SK-N-SH treated with all-trans-retinoic acid at 6 μM for 48 hours (cell line): ENCODE measurements around the gene SENP5.
"Not testable (repeated sequence)": the region's sequence is repeated elsewhere in the genome, so short reads cannot be mapped to it uniquely, and the experiment has no call there.

ENCODE experiments used
- ATAC-seq: fragments of 200-7000 bp; cut with Tn5 transposase; 3 replicates; pipeline ENCODE4 v1.9.1; 2020; ENCODE audit warnings: mild to moderate bottlenecking, moderate library complexity
- ARNTL ChIP-seq: fragments of 450-650 bp; formaldehyde crosslinking; IDR thresholded peaks from 2 replicates; pipeline ENCODE4 v1.5.0; 2020; ENCODE audit warnings: low read depth, mild to moderate bottlenecking, moderate library complexity, borderline replicate concordance
- BACH2 ChIP-seq: fragments of 250-450 bp; sonication (Bioruptor Pico); IDR thresholded peaks from 2 replicates; pipeline ENCODE4 v1.9.0; 2021; ENCODE audit warnings: mild to moderate bottlenecking, borderline replicate concordance
- CSDC2 ChIP-seq: fragments of 250-450 bp; sonication (Bioruptor Pico); IDR thresholded peaks from 2 replicates; pipeline ENCODE4 v1.5.0; 2020; ENCODE audit warnings: mild to moderate bottlenecking, moderate library complexity
- ESRRG ChIP-seq: fragments of 250-450 bp; sonication (Bioruptor Pico); IDR thresholded peaks from 2 replicates; pipeline ENCODE4 v1.6.1; 2021; ENCODE audit warnings: mild to moderate bottlenecking
- ISL1 ChIP-seq: fragments of 250-450 bp; sonication (Bioruptor Pico); IDR thresholded peaks from 2 replicates; pipeline ENCODE4 v2.1.2; 2022; ENCODE audit warnings: mild to moderate bottlenecking, moderate library complexity
- OSR1 ChIP-seq: fragments of 250-450 bp; sonication (Bioruptor Pico); IDR thresholded peaks from 2 replicates; pipeline ENCODE4 v1.8.0; 2022; ENCODE audit warnings: moderate library complexity, mild to moderate bottlenecking, inconsistent platforms
- RARB ChIP-seq: fragments of 250-450 bp; sonication (Bioruptor Pico); IDR thresholded peaks from 2 replicates; pipeline ENCODE4 v1.8.0; 2021; ENCODE audit warnings: mild to moderate bottlenecking, moderate library complexity
- SNAI2 ChIP-seq: fragments of 250-450 bp; sonication (Bioruptor Pico); IDR thresholded peaks from 2 replicates; pipeline ENCODE4 v1.5.0; 2020; ENCODE audit warnings: mild to moderate bottlenecking, moderate library complexity
- TCF4 ChIP-seq: fragments of 250-450 bp; sonication (Bioruptor Pico); IDR thresholded peaks from 2 replicates; pipeline ENCODE4 v1.8.0; 2021; ENCODE audit warnings: mild to moderate bottlenecking, moderate library complexity, borderline replicate concordance
- TOX ChIP-seq: fragments of 250-450 bp; sonication (Bioruptor Pico); IDR thresholded peaks from 2 replicates; pipeline ENCODE4 v1.8.0; 2021; ENCODE audit warnings: mild to moderate bottlenecking, moderate library complexity, borderline replicate concordance
- TSHZ2 ChIP-seq: fragments of 250-450 bp; sonication (Bioruptor Pico); IDR thresholded peaks from 2 replicates; pipeline ENCODE4 v1.5.0; 2020; ENCODE audit warnings: mild to moderate bottlenecking, moderate library complexity
- ZC3H10 ChIP-seq: fragments of 250-450 bp; sonication (Bioruptor Pico); IDR thresholded peaks from 2 replicates; pipeline ENCODE4 v1.5.1; 2021; ENCODE audit warnings: mild to moderate bottlenecking, moderate library complexity
- ZFP3 ChIP-seq: fragments of 250-450 bp; sonication (Bioruptor Pico); IDR thresholded peaks from 2 replicates; pipeline ENCODE4 v1.5.0; 2020; ENCODE audit warnings: mild to moderate bottlenecking, moderate library complexity
- ZFP30 ChIP-seq: fragments of 450-650 bp; formaldehyde crosslinking; IDR thresholded peaks from 2 replicates; pipeline ENCODE4 v1.5.0; 2022; ENCODE audit warnings: mild to moderate bottlenecking, moderate library complexity
- ZNF565 ChIP-seq: fragments of 450-650 bp; formaldehyde crosslinking; conservative IDR thresholded peaks from 2 replicates; pipeline ENCODE4 v1.5.0; 2020; ENCODE audit warnings: low read depth, mild to moderate bottlenecking, moderate library complexity
- ZNF70 ChIP-seq: fragments of 450-650 bp; formaldehyde crosslinking; IDR thresholded peaks from 2 replicates; pipeline ENCODE4 v1.5.0; 2020; ENCODE audit warnings: mild to moderate bottlenecking, moderate library complexity
- ZNF8 ChIP-seq: fragments of 450-650 bp; formaldehyde crosslinking; IDR thresholded peaks from 2 replicates; pipeline ENCODE4 v1.5.0; 2020; ENCODE audit warnings: mild to moderate bottlenecking, moderate library complexity
- TF ChIP-seq, protein P1 (sequence below): fragments of 250-450 bp; sonication (Bioruptor Pico); IDR thresholded peaks from 2 replicates; pipeline ENCODE4 v1.8.0; 2021; ENCODE audit warnings: low read depth, mild to moderate bottlenecking, moderate library complexity, borderline replicate concordance
- TF ChIP-seq, protein P2 (sequence below): fragments of 250-450 bp; sonication (Bioruptor Pico); IDR thresholded peaks from 2 replicates; pipeline ENCODE4 v1.8.0; 2020; ENCODE audit warnings: mild to moderate bottlenecking, moderate library complexity, borderline replicate concordance
- TF ChIP-seq, protein P3 (sequence below): fragments of 250-450 bp; sonication (Bioruptor Pico); IDR thresholded peaks from 2 replicates; pipeline ENCODE4 v1.5.1; 2021; ENCODE audit warnings: mild to moderate bottlenecking, moderate library complexity

The SENP5 gene

DNA sequence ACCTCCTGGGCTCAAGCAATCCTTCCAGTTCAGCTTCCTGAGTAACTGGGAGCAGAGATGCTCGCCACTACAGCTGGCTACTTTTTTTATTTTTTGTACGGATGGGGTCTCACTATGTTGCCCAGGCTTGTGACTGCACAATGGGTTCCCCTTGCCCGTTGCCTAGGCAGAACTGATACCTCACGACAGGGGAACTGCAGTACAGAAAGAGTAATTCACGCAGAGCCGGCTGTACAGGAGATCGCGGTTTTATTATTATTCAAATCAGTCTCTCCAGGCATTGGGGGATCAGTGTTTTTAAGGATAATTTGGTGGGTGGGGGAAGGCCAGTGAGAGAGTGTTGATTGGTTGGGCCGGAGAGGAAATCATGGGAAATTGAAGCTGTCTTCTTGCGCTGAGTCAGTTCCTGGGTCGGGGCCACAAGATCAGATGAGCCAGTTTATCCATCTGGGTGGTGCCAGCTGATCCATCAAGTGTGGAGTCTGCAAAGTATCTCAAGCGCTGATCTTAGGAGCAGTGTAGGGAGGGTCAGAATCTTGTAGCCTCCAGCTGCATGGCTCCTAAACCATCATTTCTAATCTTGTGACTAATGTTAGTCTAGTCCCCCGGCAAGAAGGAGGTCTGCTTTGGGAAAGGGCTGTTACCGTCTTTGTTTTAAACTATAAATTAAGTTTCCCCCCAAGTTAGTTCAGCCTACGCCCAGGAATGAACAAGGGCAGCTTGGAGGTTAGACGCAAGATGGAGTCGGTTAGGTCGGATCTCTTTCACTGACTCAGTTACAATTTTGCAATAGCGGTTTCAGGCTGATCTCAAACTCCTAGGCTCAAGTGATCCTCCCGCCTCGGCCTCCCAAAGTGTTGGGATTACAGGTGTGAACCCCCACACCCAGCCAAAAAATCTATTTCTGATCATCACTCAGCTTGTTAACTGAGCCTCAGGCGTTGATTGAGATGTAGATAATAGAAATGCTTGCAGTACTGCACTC lies 23.2 kb upstream of the SENP5 start:
- not testable (repeated sequence) for ATAC-seq

- not testable (repeated sequence) for ATAC-seq
Observed at GRCh38 chr3:196848375-196848774, 19.3 kb upstream of the SENP5 start.

- ATAC-seq: no peak
- TF ChIP-seq ZNF70: no peak
- TF ChIP-seq ZFP3 (CRISPR knock-in tag): no peak
- TF ChIP-seq TSHZ2 (CRISPR knock-in tag): no peak
- TF ChIP-seq, protein P1, sequence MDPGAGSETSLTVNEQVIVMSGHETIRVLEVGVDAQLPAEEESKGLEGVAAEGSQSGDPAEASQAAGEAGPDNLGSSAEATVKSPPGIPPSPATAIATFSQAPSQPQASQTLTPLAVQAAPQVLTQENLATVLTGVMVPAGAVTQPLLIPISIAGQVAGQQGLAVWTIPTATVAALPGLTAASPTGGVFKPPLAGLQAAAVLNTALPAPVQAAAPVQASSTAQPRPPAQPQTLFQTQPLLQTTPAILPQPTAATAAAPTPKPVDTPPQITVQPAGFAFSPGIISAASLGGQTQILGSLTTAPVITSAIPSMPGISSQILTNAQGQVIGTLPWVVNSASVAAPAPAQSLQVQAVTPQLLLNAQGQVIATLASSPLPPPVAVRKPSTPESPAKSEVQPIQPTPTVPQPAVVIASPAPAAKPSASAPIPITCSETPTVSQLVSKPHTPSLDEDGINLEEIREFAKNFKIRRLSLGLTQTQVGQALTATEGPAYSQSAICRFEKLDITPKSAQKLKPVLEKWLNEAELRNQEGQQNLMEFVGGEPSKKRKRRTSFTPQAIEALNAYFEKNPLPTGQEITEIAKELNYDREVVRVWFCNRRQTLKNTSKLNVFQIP (CRISPR knock-in tag): no peak
- no peak for TF ChIP-seq SNAI2 (CRISPR knock-in tag)
- TF ChIP-seq ZNF8: no peak
- TF ChIP-seq RARB (CRISPR knock-in tag): no peak
- no peak for TF ChIP-seq ARNTL (CRISPR knock-in tag)
- TF ChIP-seq CSDC2 (CRISPR knock-in tag): no peak
- TF ChIP-seq, protein P2, sequence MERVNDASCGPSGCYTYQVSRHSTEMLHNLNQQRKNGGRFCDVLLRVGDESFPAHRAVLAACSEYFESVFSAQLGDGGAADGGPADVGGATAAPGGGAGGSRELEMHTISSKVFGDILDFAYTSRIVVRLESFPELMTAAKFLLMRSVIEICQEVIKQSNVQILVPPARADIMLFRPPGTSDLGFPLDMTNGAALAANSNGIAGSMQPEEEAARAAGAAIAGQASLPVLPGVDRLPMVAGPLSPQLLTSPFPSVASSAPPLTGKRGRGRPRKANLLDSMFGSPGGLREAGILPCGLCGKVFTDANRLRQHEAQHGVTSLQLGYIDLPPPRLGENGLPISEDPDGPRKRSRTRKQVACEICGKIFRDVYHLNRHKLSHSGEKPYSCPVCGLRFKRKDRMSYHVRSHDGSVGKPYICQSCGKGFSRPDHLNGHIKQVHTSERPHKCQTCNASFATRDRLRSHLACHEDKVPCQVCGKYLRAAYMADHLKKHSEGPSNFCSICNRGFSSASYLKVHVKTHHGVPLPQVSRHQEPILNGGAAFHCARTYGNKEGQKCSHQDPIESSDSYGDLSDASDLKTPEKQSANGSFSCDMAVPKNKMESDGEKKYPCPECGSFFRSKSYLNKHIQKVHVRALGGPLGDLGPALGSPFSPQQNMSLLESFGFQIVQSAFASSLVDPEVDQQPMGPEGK (CRISPR knock-in tag): no peak
- no peak for TF ChIP-seq OSR1 (CRISPR knock-in tag)
- TF ChIP-seq ESRRG (CRISPR knock-in tag): no peak
- TF ChIP-seq ZFP30 (CRISPR knock-in tag): no peak
- TF ChIP-seq TOX (CRISPR knock-in tag): no peak
- TF ChIP-seq ZNF565 (CRISPR knock-in tag): no peak
- TF ChIP-seq, protein P3, sequence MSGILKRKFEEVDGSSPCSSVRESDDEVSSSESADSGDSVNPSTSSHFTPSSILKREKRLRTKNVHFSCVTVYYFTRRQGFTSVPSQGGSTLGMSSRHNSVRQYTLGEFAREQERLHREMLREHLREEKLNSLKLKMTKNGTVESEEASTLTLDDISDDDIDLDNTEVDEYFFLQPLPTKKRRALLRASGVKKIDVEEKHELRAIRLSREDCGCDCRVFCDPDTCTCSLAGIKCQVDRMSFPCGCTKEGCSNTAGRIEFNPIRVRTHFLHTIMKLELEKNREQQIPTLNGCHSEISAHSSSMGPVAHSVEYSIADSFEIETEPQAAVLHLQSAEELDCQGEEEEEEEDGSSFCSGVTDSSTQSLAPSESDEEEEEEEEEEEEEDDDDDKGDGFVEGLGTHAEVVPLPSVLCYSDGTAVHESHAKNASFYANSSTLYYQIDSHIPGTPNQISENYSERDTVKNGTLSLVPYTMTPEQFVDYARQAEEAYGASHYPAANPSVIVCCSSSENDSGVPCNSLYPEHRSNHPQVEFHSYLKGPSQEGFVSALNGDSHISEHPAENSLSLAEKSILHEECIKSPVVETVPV (CRISPR knock-in tag): no peak
- TF ChIP-seq BACH2 (CRISPR knock-in tag): no peak
- no peak for TF ChIP-seq ISL1 (CRISPR knock-in tag)
- TF ChIP-seq ZC3H10 (CRISPR knock-in tag): no peak
Observed at GRCh38 chr3:196849180-196849741, 18.5 kb upstream of the SENP5 start.

- ATAC-seq: not testable (repeated sequence)
Observed at GRCh38 chr3:196863000-196863399, 4.7 kb upstream of the SENP5 start.

DNA sequence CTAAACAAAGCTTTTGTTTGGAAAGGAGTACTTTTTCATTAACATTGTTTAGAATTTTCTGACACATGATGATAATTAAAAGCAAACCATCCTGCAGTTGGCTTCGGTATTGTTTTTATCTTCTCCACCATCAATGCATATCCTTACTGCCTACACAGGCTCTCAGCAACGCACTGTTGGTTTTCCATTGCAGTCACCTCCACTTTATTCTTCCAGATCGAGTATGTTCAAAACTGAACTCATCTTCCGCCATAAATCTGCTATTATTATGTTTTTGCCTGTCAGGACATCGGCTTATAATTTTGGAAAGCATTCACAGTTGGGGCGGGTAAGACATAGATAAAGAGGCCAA lies 589 bp upstream of the SENP5 start:
- peak; percentile 9 for ATAC-seq
- TF ChIP-seq ZFP30 (CRISPR knock-in tag) (no peak), TOX (CRISPR knock-in tag) (no peak), SNAI2 (CRISPR knock-in tag) (no peak), BACH2 (CRISPR knock-in tag) (no peak), RARB (CRISPR knock-in tag) (no peak), ZFP3 (CRISPR knock-in tag) (no peak), ZC3H10 (CRISPR knock-in tag) (no peak), ESRRG (CRISPR knock-in tag) (no peak), TCF4 (CRISPR knock-in tag) (no peak), CSDC2 (CRISPR knock-in tag) (no peak), ISL1 (CRISPR knock-in tag) (no peak)
- TF ChIP-seq, protein P2 (CRISPR knock-in tag): no peak
- TF ChIP-seq, protein P1 (CRISPR knock-in tag): no peak
